ENCODE data around the gene VSTM4. TPM values are rescaled to one million over a fixed set of nuclear protein-coding genes. Genes with fewer than 3 reads are reported as not detected.

Gene VSTM4
- total RNA-seq, 2 donors from 2014 or later, result 6.9 to 36.0 TPM

DNA sequence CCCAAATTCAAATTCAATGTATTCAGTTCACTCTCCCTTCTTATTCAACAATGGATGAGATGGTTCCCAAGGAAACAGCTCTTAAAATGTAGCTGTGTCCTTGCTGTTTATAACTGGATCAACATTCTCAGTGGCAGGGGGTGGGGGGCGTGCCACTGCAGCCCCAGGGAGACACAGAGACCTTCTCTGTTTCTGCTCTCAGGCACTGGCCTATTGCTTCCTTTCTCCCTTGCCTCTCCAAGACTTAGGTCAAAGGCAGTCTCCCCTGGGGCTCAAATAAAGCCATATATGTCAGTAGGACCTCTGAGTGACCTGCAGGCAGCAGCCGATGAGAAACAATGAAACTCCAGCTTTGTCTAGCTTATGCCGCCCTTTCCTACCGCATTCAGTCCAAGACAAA is 20.7 kb downstream of the VSTM4 start:
- Histone ChIP-seq H3K36me3 (no peaks in the 10 kb centered on the region), H3K27me3 (replicated peaks; ENCODE audit: insufficient read depth) (no peaks in the 10 kb centered on the region), H3K27ac (no peak overlapping the region), H3K9me3 (no peaks in the 10 kb centered on the region), H3K4me1 (replicated peaks) (no peaks in the 10 kb centered on the region), H3K4me3 (no peak overlapping the region)
- WGBS, result 79% methylated on average over 4 of the region's 4 CpGs
- DNase-seq (ENCODE audit: low spot score), result no peak
- no peak for TF ChIP-seq POLR2A (IDR thresholded peaks at IDR 0.05)
- TF ChIP-seq, protein P1, sequence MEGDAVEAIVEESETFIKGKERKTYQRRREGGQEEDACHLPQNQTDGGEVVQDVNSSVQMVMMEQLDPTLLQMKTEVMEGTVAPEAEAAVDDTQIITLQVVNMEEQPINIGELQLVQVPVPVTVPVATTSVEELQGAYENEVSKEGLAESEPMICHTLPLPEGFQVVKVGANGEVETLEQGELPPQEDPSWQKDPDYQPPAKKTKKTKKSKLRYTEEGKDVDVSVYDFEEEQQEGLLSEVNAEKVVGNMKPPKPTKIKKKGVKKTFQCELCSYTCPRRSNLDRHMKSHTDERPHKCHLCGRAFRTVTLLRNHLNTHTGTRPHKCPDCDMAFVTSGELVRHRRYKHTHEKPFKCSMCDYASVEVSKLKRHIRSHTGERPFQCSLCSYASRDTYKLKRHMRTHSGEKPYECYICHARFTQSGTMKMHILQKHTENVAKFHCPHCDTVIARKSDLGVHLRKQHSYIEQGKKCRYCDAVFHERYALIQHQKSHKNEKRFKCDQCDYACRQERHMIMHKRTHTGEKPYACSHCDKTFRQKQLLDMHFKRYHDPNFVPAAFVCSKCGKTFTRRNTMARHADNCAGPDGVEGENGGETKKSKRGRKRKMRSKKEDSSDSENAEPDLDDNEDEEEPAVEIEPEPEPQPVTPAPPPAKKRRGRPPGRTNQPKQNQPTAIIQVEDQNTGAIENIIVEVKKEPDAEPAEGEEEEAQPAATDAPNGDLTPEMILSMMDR (IDR thresholded peaks at IDR 0.05), result no peak
- no peak for TF ChIP-seq POLR2AphosphoS5 (IDR thresholded peaks at IDR 0.05)
- intact Hi-C loops (cut with DNase I), result no loop called here

DNA sequence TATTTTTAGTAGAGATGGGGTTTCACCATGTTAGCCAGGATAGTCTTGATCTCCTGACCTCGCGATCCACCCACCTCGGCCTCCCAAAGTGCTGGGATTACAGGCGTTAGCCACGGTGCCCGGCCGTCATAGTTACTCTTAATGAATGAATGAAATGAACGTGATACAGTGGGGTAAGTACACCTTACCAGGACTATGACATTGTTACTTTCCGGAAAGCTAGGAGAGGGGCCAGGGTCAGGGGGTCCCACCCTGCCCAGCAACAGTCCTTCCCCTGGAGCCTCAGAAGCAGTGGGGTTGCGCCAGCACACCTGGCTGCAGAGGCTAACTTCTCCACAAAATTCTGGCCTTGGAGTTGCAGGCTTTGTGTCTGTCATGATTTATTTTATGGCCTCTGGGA is 21.4 kb downstream of the VSTM4 start:
- intact Hi-C loops (cut with DNase I), result no loop called here
- Histone ChIP-seq H3K4me1 (replicated peaks) (no peaks in the 10 kb centered on the region), H3K4me3 (no peak overlapping the region), H3K36me3 (no peaks in the 10 kb centered on the region), H3K27ac (no peak overlapping the region), H3K9me3 (no peaks in the 10 kb centered on the region), H3K27me3 (replicated peaks; ENCODE audit: insufficient read depth) (no peaks in the 10 kb centered on the region)
- TF ChIP-seq POLR2AphosphoS5 (IDR thresholded peaks at IDR 0.05) (no peak), POLR2A (IDR thresholded peaks at IDR 0.05) (no peak)
- TF ChIP-seq, protein P1 (IDR thresholded peaks at IDR 0.05), result no peak
- no peak for DNase-seq (ENCODE audit: low spot score)
- WGBS, result 99% methylated on average over 10 of the region's 10 CpGs

DNA sequence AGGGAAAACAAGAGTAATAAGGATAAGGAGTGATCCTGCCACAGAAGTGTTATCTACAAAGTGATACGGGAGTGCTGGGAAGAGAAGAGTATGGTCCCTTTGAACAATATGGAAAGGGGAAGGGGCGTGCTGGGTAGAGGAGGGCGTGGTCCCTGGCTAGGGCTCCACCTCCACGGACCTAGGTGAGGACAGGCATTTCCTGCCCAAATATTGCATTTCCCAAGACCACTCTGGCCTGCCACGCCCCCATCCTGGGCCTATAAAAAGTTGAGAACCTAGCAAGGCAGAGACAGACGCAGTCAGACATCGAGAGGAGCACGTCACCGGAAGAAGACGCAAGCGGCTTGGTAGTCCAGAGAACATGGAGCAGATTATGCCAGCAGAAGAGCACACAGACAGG is 22.8 kb downstream of the VSTM4 start:
- DNase-seq (ENCODE audit: low spot score), result no peak
- Histone ChIP-seq H3K4me3 (no peak overlapping the region), H3K4me1 (replicated peaks) (no peaks in the 10 kb centered on the region), H3K27ac (no peak overlapping the region), H3K36me3 (no peaks in the 10 kb centered on the region), H3K27me3 (replicated peaks; ENCODE audit: insufficient read depth) (no peaks in the 10 kb centered on the region), H3K9me3 (no peaks in the 10 kb centered on the region)
- 92% methylated on average over 11 of the region's 11 CpGs for WGBS
- no peak for TF ChIP-seq POLR2AphosphoS5 (IDR thresholded peaks at IDR 0.05)
- TF ChIP-seq POLR2A (IDR thresholded peaks at IDR 0.05), result no peak
- TF ChIP-seq, protein P1 (IDR thresholded peaks at IDR 0.05), result no peak
- intact Hi-C loops (cut with DNase I), result no loop called here

DNA sequence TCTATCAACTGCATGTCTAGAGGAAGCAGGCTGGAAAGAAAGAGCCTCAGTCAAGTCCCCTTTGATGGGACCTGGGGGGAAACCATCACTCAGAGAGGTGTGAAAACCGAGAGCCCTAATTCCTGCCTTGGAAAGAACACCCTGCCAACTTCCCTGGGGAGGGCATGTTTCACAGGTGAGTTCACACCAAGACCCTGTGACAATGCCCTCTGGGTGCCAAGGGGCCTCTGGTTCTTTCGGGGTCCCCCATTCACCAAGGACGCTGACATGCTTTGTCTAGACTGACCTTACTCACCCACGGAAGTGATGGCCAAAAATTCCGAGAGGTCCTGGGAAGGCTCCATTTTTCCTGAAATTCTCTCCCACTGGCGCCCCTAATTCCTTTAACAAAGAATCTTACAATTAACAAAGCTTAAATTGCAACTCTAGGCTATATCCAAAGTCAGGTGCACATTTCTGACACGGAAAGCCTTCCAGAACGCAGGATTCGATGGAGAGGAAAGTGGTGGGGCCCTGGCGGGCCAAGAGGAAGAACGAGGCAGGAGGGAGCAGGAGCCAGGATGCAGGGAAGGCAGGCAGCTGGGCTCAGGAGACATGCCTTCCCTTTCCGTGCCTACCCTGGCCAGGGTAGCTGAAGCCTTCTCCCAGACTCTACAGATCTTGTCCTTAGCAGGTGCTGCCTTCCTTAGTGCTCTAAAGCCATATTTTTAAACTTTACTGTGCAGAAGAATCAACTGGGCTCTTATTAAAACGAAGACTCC is 23.7 kb downstream of the VSTM4 start:
- Histone ChIP-seq H3K4me1 (replicated peaks) (no peaks in the 10 kb centered on the region), H3K4me3 (no peak overlapping the region), H3K36me3 (no peaks in the 10 kb centered on the region), H3K27ac (no peak overlapping the region), H3K27me3 (replicated peaks; ENCODE audit: insufficient read depth) (no peaks in the 10 kb centered on the region), H3K9me3 (no peaks in the 10 kb centered on the region)
- intact Hi-C loops (cut with DNase I), result no loop called here
- no peak for DNase-seq (ENCODE audit: low spot score)
- TF ChIP-seq, protein P1 (IDR thresholded peaks at IDR 0.05), result no peak
- no peak for TF ChIP-seq POLR2A (IDR thresholded peaks at IDR 0.05)
- no peak for TF ChIP-seq POLR2AphosphoS5 (IDR thresholded peaks at IDR 0.05)
- 96% methylated on average over 13 of the region's 13 CpGs for WGBS
